Measurements from ENCODE around the gene SLC27A5. TPM values are rescaled to one million over a fixed set of nuclear protein-coding genes. Genes with fewer than 3 reads are reported as not detected.

The SLC27A5 gene
- total RNA-seq, 2 donors from 2014 or later = 5.4 to 9.9 TPM

DNA sequence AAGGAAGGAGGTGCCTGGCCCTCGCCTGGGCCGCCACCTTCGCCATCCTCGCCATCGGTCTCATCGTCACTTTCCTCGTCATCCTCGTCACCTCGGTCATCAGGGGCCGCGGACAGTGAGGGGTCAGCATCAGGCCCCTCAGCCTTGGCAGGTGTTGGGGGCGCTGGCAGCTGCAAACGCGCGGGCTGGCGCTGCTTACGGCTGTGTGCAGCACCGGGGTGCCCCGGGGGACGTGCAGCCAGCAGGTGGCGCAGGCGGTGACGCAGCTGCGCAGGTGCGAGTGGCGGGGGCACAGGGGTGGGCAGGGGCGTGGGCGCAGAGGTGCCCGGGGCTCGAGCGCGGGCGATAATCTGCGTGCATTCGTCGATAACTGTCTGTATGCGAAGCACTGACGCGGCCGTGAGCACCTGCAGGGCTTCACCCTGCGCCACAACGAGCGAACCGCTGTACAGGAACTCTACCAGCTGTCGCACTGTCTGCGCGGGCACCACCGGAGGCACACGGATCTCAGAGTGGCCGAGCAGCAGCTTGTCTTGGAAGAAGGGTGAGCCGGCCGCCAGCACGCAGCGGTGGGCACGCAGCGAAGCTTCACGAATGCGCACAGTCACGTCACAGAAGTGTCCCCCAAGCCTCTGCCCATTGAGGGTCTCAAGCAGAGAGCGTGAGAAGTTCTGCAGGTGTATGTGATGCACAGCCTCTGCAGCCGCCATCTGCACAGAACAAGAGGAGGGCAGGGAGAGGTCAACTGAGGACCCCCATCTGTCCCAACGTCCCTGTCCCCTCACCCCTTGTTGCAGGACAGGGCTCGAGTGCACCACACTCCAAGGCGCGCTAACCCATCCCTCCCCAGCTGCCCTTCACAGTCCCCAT lies 5.4 kb upstream of the SLC27A5 start:
- ATAC-seq (no peak), DNase-seq (no peak)
- Histone ChIP-seq H3K9me3 (no peaks in the 10 kb centered on the region), H3K36me3 (replicated peaks in 1 of 2; ENCODE audit: insufficient read depth in 1 of 2, low read depth in 2 of 2) (peaks cover 0 to 7% of the 10 kb centered on the region in 2 donors), H3K4me1 (peaks cover 54% of the 10 kb centered on the region), H3K4me3 (no peak overlapping the region), H3K27me3 (no peaks in the 10 kb centered on the region), H3K27ac (no peak overlapping the region)
- TF ChIP-seq POLR2A (IDR thresholded peaks at IDR 0.05) = no peak
- TF ChIP-seq, protein P1, sequence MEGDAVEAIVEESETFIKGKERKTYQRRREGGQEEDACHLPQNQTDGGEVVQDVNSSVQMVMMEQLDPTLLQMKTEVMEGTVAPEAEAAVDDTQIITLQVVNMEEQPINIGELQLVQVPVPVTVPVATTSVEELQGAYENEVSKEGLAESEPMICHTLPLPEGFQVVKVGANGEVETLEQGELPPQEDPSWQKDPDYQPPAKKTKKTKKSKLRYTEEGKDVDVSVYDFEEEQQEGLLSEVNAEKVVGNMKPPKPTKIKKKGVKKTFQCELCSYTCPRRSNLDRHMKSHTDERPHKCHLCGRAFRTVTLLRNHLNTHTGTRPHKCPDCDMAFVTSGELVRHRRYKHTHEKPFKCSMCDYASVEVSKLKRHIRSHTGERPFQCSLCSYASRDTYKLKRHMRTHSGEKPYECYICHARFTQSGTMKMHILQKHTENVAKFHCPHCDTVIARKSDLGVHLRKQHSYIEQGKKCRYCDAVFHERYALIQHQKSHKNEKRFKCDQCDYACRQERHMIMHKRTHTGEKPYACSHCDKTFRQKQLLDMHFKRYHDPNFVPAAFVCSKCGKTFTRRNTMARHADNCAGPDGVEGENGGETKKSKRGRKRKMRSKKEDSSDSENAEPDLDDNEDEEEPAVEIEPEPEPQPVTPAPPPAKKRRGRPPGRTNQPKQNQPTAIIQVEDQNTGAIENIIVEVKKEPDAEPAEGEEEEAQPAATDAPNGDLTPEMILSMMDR (IDR thresholded peaks at IDR 0.05) = no peak
- WGBS, 2 donors = 87 to 89% methylated on average over 49 to 65 of the region's 65 CpGs
- intact Hi-C loops (cut with DNase I) = no loop called here

DNA sequence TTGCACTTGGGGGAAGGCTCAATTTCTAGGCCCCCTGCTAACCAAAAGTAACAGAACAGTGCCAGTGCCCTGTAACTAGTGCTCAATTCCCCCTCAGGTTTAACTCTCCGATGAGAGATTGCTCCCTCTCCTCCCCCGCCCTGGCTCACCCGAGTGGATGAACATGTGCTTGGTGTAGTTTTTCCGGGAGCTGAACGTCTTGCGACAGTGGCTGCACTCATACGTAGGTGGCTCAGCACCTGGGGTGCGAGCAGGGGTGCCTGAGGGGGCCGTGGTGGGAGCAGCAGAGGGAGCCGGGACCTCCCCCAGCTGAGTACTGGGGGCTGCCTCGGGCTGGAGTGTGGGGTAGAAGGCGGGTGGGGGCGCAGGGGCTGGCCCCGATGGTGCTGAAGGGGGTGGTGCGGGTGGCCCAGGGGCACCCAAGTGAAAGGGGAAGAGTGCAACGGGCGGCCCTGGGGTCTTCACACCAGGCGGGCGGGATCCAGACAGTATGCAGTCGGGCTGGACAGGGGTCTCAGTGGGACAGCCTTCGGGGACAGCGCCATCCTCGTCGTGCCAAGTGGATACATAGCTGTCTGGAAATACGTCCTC lies 4.5 kb upstream of the SLC27A5 start:
- peaks cover 59% of the 10 kb centered on the region for H3K4me1 ChIP-seq
- DNase-seq (no peak), ATAC-seq (no peak)
- H3K27me3 ChIP-seq = no peaks in the 10 kb centered on the region
- TF ChIP-seq POLR2A (IDR thresholded peaks at IDR 0.05) = no peak
- TF ChIP-seq, protein P1 (IDR thresholded peaks at IDR 0.05) = no peak
- 86 to 88% methylated on average over 17 to 20 of the region's 25 CpGs for WGBS, 2 donors
- H3K27ac ChIP-seq = no peak overlapping the region
- H3K4me3 ChIP-seq = no peak overlapping the region
- intact Hi-C loops (cut with DNase I) = no loop called here
- no peaks in the 10 kb centered on the region for H3K9me3 ChIP-seq
- H3K36me3 ChIP-seq (replicated peaks in 1 of 2; ENCODE audit: insufficient read depth in 1 of 2, low read depth in 2 of 2) = peaks cover 0 to 7% of the 10 kb centered on the region in 2 donors

DNA sequence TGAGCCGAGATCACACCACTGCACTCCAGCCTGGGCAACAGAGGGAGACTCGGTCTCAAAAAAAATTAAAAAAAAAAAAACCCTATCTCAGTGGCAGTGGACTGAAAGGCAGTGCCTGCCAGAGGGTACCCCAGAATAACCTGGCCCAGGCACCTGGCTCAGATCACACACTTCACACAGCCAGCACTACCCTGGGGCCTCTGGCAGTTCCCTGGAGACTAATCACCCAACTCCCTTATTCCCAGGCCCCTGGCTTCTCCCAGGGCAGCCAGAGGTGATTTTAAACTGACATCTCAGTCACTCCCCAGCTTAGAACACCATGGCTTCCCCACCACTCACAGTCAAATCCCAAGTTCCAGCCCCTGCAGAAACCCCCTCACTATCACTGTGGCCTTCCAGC lies 3.5 kb upstream of the SLC27A5 start:
- H3K36me3 ChIP-seq (replicated peaks in 1 of 2; ENCODE audit: insufficient read depth in 1 of 2, low read depth in 2 of 2) = peaks cover 0 to 7% of the 10 kb centered on the region in 2 donors

DNA sequence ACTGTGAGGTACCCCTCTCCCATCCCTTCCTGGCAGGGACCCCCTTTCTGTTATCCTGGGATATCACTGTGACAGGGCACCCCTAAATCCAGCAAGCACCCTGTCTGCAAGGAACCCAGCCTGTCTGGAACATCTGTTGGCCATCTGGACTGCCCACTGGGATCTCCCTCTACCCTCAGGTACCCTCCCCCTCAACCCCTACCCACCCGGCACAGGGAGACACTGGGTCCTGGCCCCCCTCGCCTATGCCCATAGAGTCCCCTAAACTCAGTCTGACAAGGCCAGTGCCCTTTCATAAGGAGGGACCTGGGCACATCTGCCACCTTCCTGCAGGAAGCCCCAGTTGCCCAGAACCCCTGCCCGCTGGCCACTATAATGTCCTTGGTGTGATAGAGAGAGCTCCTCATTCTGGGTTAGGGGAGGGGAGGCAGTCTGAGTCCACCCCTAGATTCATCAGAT lies 2.8 kb upstream of the SLC27A5 start:
- peak overlapping the region in 1 of 2 donors; percentile 2 for H3K4me3 ChIP-seq
- H3K9me3 ChIP-seq = no peaks in the 10 kb centered on the region
- H3K27ac ChIP-seq = peak overlapping the region in 2 of 4 donors; percentile 32 to 54
- intact Hi-C loops (cut with DNase I) = no loop called here
- DNase-seq (no peak), ATAC-seq (no peak)
- peaks cover 0 to 7% of the 10 kb centered on the region in 2 donors for H3K36me3 ChIP-seq (replicated peaks in 1 of 2; ENCODE audit: insufficient read depth in 1 of 2, low read depth in 2 of 2)
- no peaks in the 10 kb centered on the region for H3K27me3 ChIP-seq
- peaks cover 52% of the 10 kb centered on the region for H3K4me1 ChIP-seq
- TF ChIP-seq, protein P1 (IDR thresholded peaks at IDR 0.05) = no peak
- TF ChIP-seq POLR2A (IDR thresholded peaks at IDR 0.05) = no peak
- WGBS, 2 donors = 46 to 70% methylated on average over 2 to 3 of the region's 3 CpGs

More for the DNA sequence above, 3.5 kb upstream of the SLC27A5 start:
- Histone ChIP-seq H3K27me3 (no peaks in the 10 kb centered on the region), H3K9me3 (no peaks in the 10 kb centered on the region), H3K27ac (no peak overlapping the region), H3K4me3 (no peak overlapping the region), H3K4me1 (peaks cover 54% of the 10 kb centered on the region)
- no peak for DNase-seq
- WGBS, 2 donors = 83 to 96% methylated on average over 2 of the region's 2 CpGs
- intact Hi-C loops (cut with DNase I) = no loop called here
- ATAC-seq = no peak
- no peak for TF ChIP-seq POLR2A (IDR thresholded peaks at IDR 0.05)
- TF ChIP-seq, protein P1 (IDR thresholded peaks at IDR 0.05) = no peak

Measured in body of pancreas (tissue), 4 donors.